ENCODE data around the gene PML.

GRCh38 chr15:73956743-73957135 is 37.8 kb upstream of the PML start:
- no peak for TF ChIP-seq CTCF (conservative IDR thresholded peaks at IDR 0.05)
- TF ChIP-seq EZH2 (IDR thresholded peaks at IDR 0.05; ENCODE audit: low read depth), result no peak

Data from PC-9 (cell line).